Motor neuron (in vitro differentiated cells): Measurements from ENCODE around the gene AKAP13. TPM values are rescaled to one million over a fixed set of nuclear protein-coding genes. Genes with fewer than 3 reads are reported as not detected.

Source experiments
- ATAC-seq, 8 experiments: fragments of 200-7000 bp; cut with Tn5 transposase; replicated peaks in 6 of 8; 2 replicates each; pipeline ENCODE4 v1.8.0; 2021; ENCODE audit warnings: mild to moderate bottlenecking in 8 of 8, moderate library complexity in 8 of 8
- H3K27ac ChIP-seq, 2 donors: fragments of 250-450 bp; sonication (Bioruptor Pico); 2 replicates each; pipeline ENCODE4 v1.9.0; 2021; ENCODE audit warnings: antibody characterized with exemption in 2 of 2, mild to moderate bottlenecking in 2 of 2, moderate library complexity in 1 of 2
- H3K4me1 ChIP-seq, 2 donors: fragments of 250-450 bp; sonication (Bioruptor Pico); replicated peaks in 1 of 2; 2 replicates each; pipeline ENCODE4 v1.6.1; 2021; ENCODE audit warnings: antibody characterized with exemption in 2 of 2, mild to moderate bottlenecking in 2 of 2, moderate library complexity in 1 of 2
- H3K4me3 ChIP-seq, 5 donors: fragments of 250-450 bp; sonication (Bioruptor Pico); 2 replicates each; pipeline ENCODE4 v1.9.0; 2021; ENCODE audit warnings: antibody characterized with exemption in 5 of 5, mild to moderate bottlenecking in 5 of 5, moderate library complexity in 4 of 5
- WGBS, 10 experiments: fragments of 450-650 bp; shearing (Covaris generic); methylation state at CpG; one replicate each; pipeline ENCODE4 v1.0.0; 2022; 5-methylcytosine and 5-hydroxymethylcytosine counted together
- in situ Hi-C, 9 experiments: fragments of 400-800 bp; cut with MboI; loops; one replicate each; pipeline ENCODE4 v1.15.0; 2021; ENCODE audit warnings: low sequenced_read_pairs in 9 of 9, low pct_unique_long_range_greater_than_20kb in 2 of 9; ENCODE audit not compliant: unreplicated experiment in 9 of 9
- total RNA-seq, 8 experiments: library from RNA; unstranded; fragments of 300-600 nt; gene quantifications; 2 replicates each; pipeline versions ENCODE4 v1.2.3 to v1.2.4, GENCODE V29; 2022

The AKAP13 gene
- total RNA-seq, 8 experiments from 2014 or later: 18.6 to 60.2 (median 38.2) TPM

- H3K27ac ChIP-seq: no peak overlapping the region
- in situ Hi-C loops: loop anchor here in 8 of 9 experiments (10.0 to 25.0 kb wide), 2 partner anchors 105 to 107 kb away; no protein-coding TSS in a partner anchor
- no peak overlapping the region for H3K4me3 ChIP-seq
- peak; percentile 56 to 95 (median 70) for ATAC-seq
- no peaks in the 10 kb centered on the region for H3K4me1 ChIP-seq
- 0 to 50% (median 2%) methylated on average over 1 to 5 of the region's 5 CpGs; no CpG with 5 or more reads in 2 of the 10 experiments for WGBS, 10 experiments
These were observed 349.8 kb downstream of the AKAP13 start for GRCh38 chr15:85730001-85730820.

- in situ Hi-C loops: loop anchor here in 8 of 9 experiments (10.0 to 25.0 kb wide), 2 partner anchors 101 to 104 kb away; no protein-coding TSS in a partner anchor
- Histone ChIP-seq H3K4me3 (no peak overlapping the region), H3K4me1 (no peaks in the 10 kb centered on the region), H3K27ac (no peak overlapping the region)
- no peak for ATAC-seq
These were observed 353.0 kb downstream of the AKAP13 start for GRCh38 chr15:85733416-85733815.

GRCh38 chr15:85737061-85737460 is 356.7 kb downstream of the AKAP13 start:
- 67 to 100% (median 94%) methylated on average over 1 to 6 of the region's 6 CpGs; no CpG with 5 or more reads in 1 of the 10 experiments for WGBS, 10 experiments
- Histone ChIP-seq H3K4me1 (peaks cover 1 to 4% of the 10 kb centered on the region in 2 donors), H3K27ac (no peak overlapping the region), H3K4me3 (no peak overlapping the region)
- ATAC-seq: no peak
- in situ Hi-C loops: loop anchor here in 8 of 9 experiments (10.0 to 25.0 kb wide), 2 partner anchors 98 to 100 kb away; no protein-coding TSS in a partner anchor

GRCh38 chr15:85741021-85741421 is 360.6 kb downstream of the AKAP13 start:
- WGBS, 10 experiments: 87 to 100% (median 94%) methylated on average over 1 to 8 of the region's 20 CpGs; no CpG with 5 or more reads in 5 of the 10 experiments
- H3K27ac ChIP-seq: no peak overlapping the region
- no peak for ATAC-seq
- H3K4me1 ChIP-seq: peaks cover 12 to 25% of the 10 kb centered on the region in 2 donors
- no peak overlapping the region for H3K4me3 ChIP-seq
- in situ Hi-C loops: loop anchor here in 6 of 9 experiments (10.0 to 25.0 kb wide), 2 partner anchors 94 to 96 kb away; no protein-coding TSS in a partner anchor

- Histone ChIP-seq H3K4me3 (no peak overlapping the region), H3K4me1 (peaks cover 12 to 28% of the 10 kb centered on the region in 2 donors), H3K27ac (peak overlapping the region in 1 of 2 donors; percentile 32)
- in situ Hi-C loops: loop anchor here in 6 of 9 experiments (10.0 to 25.0 kb wide), 2 partner anchors 93 to 96 kb away; no protein-coding TSS in a partner anchor
- WGBS, 10 experiments: 60 to 100% (median 93%) methylated on average over 1 to 11 of the region's 11 CpGs; no CpG with 5 or more reads in 1 of the 10 experiments
- no peak for ATAC-seq
These were observed 361.3 kb downstream of the AKAP13 start for GRCh38 chr15:85741662-85742061.

GRCh38 chr15:85742186-85742821 is 361.9 kb downstream of the AKAP13 start:
- peaks cover 12 to 28% of the 10 kb centered on the region in 2 donors for H3K4me1 ChIP-seq
- peak; percentile 66 to 95 (median 83) for ATAC-seq
- no peak overlapping the region for H3K4me3 ChIP-seq
- 0 to 100% (median 61%) methylated on average over 1 to 6 of the region's 8 CpGs; no CpG with 5 or more reads in 3 of the 10 experiments for WGBS, 10 experiments
- peak overlapping the region in 1 of 2 donors; percentile 32 for H3K27ac ChIP-seq
- in situ Hi-C loops: loop anchor here in 6 of 9 experiments (10.0 to 25.0 kb wide), 2 partner anchors 92 to 95 kb away; no protein-coding TSS in a partner anchor

GRCh38 chr15:85743392-85744055 is 363.1 kb downstream of the AKAP13 start:
- 0 to 81% (median 71%) methylated on average over 1 to 9 of the region's 14 CpGs; no CpG with 5 or more reads in 2 of the 10 experiments for WGBS, 10 experiments
- Histone ChIP-seq H3K4me1 (peaks cover 12 to 34% of the 10 kb centered on the region in 2 donors), H3K4me3 (no peak overlapping the region), H3K27ac (no peak overlapping the region)
- peak in 5 of 8 experiments; percentile 55 to 85 (median 70) for ATAC-seq
- in situ Hi-C loops: loop anchor here in 6 of 9 experiments (10.0 to 25.0 kb wide), 2 partner anchors 91 to 94 kb away; no protein-coding TSS in a partner anchor

GRCh38 chr15:85744579-85744978 is 364.2 kb downstream of the AKAP13 start:
- no peak for ATAC-seq
- Histone ChIP-seq H3K4me1 (peaks cover 21 to 42% of the 10 kb centered on the region in 2 donors), H3K4me3 (no peak overlapping the region), H3K27ac (no peak overlapping the region)
- in situ Hi-C loops: loop anchor here in 6 of 9 experiments (10.0 to 25.0 kb wide), 2 partner anchors 90 to 93 kb away; no protein-coding TSS in a partner anchor
- WGBS, 10 experiments: 31 to 96% (median 73%) methylated on average over 2 to 7 of the region's 10 CpGs; no CpG with 5 or more reads in 3 of the 10 experiments

- no peak for ATAC-seq
- Histone ChIP-seq H3K27ac (no peak overlapping the region), H3K4me1 (peaks cover 24 to 46% of the 10 kb centered on the region in 2 donors), H3K4me3 (no peak overlapping the region)
- WGBS, 10 experiments: 60 to 100% (median 97%) methylated on average over 1 to 7 of the region's 12 CpGs; no CpG with 5 or more reads in 4 of the 10 experiments
- in situ Hi-C loops: loop anchor here in 6 of 9 experiments (10.0 to 25.0 kb wide), 2 partner anchors 90 to 92 kb away; no protein-coding TSS in a partner anchor
These were observed 364.6 kb downstream of the AKAP13 start for GRCh38 chr15:85745023-85745422.

GRCh38 chr15:85745525-85746150 is 365.2 kb downstream of the AKAP13 start:
- ATAC-seq: no peak
- 30 to 92% (median 67%) methylated on average over 1 to 13 of the region's 14 CpGs; no CpG with 5 or more reads in 2 of the 10 experiments for WGBS, 10 experiments
- in situ Hi-C loops: loop anchor here in 6 of 9 experiments (10.0 to 25.0 kb wide), 2 partner anchors 89 to 92 kb away; no protein-coding TSS in a partner anchor
- Histone ChIP-seq H3K27ac (peak overlapping the region in 1 of 2 donors; percentile 27), H3K4me1 (peaks cover 30 to 52% of the 10 kb centered on the region in 2 donors), H3K4me3 (no peak overlapping the region)

GRCh38 chr15:85746641-85747040 is 366.2 kb downstream of the AKAP13 start:
- peaks cover 40 to 59% of the 10 kb centered on the region in 2 donors for H3K4me1 ChIP-seq
- in situ Hi-C loops: loop anchor here in 6 of 9 experiments (10.0 to 25.0 kb wide), 2 partner anchors 88 to 91 kb away; no protein-coding TSS in a partner anchor
- WGBS, 10 experiments: 66 to 100% (median 94%) methylated on average over 2 to 9 of the region's 12 CpGs; no CpG with 5 or more reads in 1 of the 10 experiments
- H3K4me3 ChIP-seq: no peak overlapping the region
- no peak overlapping the region for H3K27ac ChIP-seq
- no peak for ATAC-seq
